Urothelium cell line (cell line): ENCODE results near the gene AKAP13.

Experiments used
- DNase-seq: peaks from one replicate; pipeline ENCODE4 v3.0.0; 2011; ENCODE audit warnings: low spot score, mixed read lengths
- FAIRE-seq: peaks from 2 replicates; lab custom pipeline; 2011; peaks lifted over from hg19 to GRCh38; lab: Jason Lieb, UNC

Gene AKAP13

GRCh38 chr15:85687329-85687728, 306.9 kb downstream of the AKAP13 start:
- FAIRE-seq (no peak), DNase-seq (no peak)

GRCh38 chr15:85688711-85689110, 308.3 kb downstream of the AKAP13 start:
- DNase-seq: no peak
- no peak for FAIRE-seq

- no peak for FAIRE-seq
- DNase-seq: no peak
Measured at GRCh38 chr15:85689729-85690128, 309.3 kb downstream of the AKAP13 start.

GRCh38 chr15:85690561-85691231, 310.3 kb downstream of the AKAP13 start:
- DNase-seq (no peak), FAIRE-seq (no peak)

- DNase-seq: no peak
- no peak for FAIRE-seq
Measured at GRCh38 chr15:85691350-85692240, 311.2 kb downstream of the AKAP13 start.

GRCh38 chr15:85692321-85692720, 311.9 kb downstream of the AKAP13 start:
- DNase-seq: no peak
- FAIRE-seq: no peak

GRCh38 chr15:85692873-85693272, 312.5 kb downstream of the AKAP13 start:
- FAIRE-seq (no peak), DNase-seq (no peak)

- FAIRE-seq (no peak), DNase-seq (no peak)
Measured at GRCh38 chr15:85693277-85693676, 312.9 kb downstream of the AKAP13 start.

GRCh38 chr15:85694091-85694490, 313.7 kb downstream of the AKAP13 start:
- DNase-seq: no peak
- FAIRE-seq: no peak

- FAIRE-seq: no peak
- DNase-seq: no peak
Measured at GRCh38 chr15:85700767-85701166, 320.4 kb downstream of the AKAP13 start.

GRCh38 chr15:85702321-85703101, 322.1 kb downstream of the AKAP13 start:
- no peak for FAIRE-seq
- no peak for DNase-seq

- DNase-seq (no peak), FAIRE-seq (no peak)
Measured at GRCh38 chr15:85704066-85704465, 323.7 kb downstream of the AKAP13 start.

GRCh38 chr15:85704720-85705429, 324.5 kb downstream of the AKAP13 start:
- FAIRE-seq (no peak), DNase-seq (no peak)

- no peak for FAIRE-seq
- no peak for DNase-seq
Measured at GRCh38 chr15:85706779-85707518, 326.5 kb downstream of the AKAP13 start.

GRCh38 chr15:85707519-85708338, 327.3 kb downstream of the AKAP13 start:
- FAIRE-seq: no peak

GRCh38 chr15:85708402-85708941, 328.1 kb downstream of the AKAP13 start:
- FAIRE-seq: no peak
- no peak for DNase-seq

More at GRCh38 chr15:85707519-85708338, 327.3 kb downstream of the AKAP13 start:
- no peak for DNase-seq

- FAIRE-seq: no peak
- no peak for DNase-seq
Measured at GRCh38 chr15:85709250-85709649, 328.8 kb downstream of the AKAP13 start.

- FAIRE-seq (no peak), DNase-seq (no peak)
Measured at GRCh38 chr15:85710340-85710842, 330.0 kb downstream of the AKAP13 start.
